Activated CD4-positive, CD25-positive, alpha-beta regulatory T cell (primary cell): ENCODE results near the gene ADARB2.

Source experiments
- DNase-seq, 4 experiments: peaks; one replicate each; lab custom pipeline; 2025; lab: John Stamatoyannopoulos, UW

Gene ADARB2

DNA sequence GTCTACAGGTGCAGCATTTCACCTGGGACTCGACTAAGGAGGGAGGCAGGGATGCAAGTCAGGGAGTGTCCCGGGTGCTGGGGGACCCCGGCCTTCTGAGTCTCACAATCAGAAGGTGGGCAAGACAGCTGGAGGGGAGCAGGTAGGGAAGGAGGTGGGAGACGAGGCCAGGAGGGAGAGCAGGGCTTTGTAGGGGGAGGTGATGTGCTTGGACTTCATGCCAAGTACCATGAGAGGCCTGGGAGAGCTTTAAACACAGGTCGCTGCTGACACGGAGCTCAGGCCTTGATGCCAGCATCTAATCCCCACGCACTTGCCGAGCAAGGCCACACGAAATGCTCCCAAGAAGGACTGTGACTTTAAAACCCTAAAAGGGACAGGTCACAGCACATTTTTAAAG lies 244.7 kb downstream of the ADARB2 start:
- no peak for DNase-seq

DNA sequence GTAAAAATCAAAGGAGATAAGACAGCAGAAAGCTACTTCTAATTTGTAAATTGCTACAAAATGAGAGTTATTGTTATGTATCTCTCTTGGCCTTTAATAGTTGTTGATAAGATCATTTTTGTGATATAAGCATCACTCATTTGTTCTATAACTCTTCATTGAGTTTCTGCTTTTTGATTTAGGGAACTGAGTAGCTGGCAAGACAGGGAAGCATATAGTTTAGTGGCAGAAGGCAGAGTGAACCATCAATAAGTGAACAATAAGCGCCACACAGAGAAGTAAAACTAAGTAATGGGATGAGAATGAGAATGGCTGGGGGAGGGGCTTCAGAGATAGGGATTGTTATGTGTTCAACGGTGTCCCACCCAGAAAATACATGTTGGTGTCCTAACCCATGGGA lies 245.4 kb downstream of the ADARB2 start:
- DNase-seq = no peak

DNA sequence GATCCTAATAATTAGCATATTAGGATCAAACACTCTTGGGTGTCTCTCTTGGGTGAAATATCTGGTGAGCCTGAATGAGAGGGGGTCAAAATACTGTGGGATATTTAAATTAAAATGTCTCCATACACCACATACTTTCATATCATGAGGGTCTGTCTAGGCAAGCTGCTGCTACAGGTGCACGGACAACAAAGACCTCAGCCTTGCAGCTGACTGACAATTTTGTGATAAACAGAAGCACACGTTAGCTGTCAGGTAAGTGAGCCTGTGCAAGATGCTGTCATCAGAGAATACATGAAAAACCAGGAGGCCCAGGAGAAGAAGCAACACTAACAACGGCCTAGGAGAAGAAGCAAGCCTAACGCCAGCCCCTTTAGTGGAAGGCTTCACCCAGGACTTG lies 247.5 kb downstream of the ADARB2 start:
- no peak for DNase-seq

DNA sequence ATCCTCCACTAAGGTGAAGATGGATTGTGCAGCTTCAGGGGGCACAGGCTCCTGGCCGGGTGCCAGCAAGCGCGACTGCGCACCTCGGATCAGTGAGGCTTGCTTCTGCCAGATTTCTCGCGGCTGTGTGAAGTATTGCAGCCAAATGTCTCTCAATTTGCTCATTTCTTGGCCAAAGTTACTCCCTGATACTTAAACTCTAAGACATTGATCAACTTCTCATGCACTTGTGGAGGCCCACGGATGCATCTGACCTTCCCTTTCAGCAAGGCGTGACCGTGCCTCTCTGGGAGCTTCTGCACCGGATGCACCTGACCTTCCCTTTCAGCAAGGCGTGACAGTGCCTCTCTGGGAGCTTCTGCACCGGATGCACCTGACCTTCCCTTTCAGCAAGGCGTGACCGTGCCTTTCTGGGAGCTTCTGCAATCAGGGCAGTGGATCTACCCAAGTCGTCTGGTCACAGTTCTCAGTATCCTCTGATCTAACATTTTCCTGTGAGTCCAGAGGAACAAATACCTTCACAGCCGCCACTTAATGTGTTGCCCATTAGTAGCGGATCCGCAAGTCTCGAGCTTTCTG lies 248.3 kb downstream of the ADARB2 start:
- no peak for DNase-seq

DNA sequence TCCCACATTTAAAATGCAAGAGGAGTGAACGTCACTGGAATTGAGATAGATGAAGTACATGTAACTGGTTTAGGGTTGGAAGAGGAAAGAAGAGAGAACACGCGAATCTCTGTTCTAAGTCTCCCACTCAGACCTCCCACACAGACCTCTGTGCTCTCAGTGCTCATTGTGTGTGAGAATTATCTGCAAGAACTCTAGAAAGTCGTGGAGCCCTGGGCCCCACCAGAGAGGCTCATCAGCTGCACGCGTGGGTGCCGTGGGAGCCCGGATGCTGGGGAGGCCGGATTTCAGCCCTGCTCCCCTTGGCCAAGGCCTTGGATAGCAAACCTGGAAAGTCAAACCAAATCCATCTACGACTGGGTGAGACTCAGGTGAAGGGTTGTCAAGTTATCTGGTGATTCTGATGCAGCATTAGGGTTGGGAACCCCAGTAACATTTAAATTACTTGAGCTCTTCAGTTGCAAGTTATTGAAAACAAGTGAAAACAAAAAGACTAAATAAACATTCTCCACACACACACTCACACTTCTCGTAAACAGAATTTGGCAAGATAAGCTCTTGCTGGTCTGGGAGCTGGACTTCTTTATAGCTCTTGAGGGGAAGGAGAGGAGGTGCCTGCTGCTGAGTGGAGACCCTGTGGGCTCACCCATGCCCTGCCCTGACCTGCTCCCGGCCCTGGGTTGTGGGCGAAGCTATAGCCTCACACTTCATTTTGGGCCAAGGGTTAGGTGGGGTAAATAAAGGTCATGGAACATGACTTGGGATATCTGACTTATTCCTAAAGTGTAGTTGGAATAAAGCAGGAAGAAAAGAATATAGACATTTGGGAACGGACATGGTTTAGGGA lies 250.3 kb downstream of the ADARB2 start:
- DNase-seq = no peak

DNA sequence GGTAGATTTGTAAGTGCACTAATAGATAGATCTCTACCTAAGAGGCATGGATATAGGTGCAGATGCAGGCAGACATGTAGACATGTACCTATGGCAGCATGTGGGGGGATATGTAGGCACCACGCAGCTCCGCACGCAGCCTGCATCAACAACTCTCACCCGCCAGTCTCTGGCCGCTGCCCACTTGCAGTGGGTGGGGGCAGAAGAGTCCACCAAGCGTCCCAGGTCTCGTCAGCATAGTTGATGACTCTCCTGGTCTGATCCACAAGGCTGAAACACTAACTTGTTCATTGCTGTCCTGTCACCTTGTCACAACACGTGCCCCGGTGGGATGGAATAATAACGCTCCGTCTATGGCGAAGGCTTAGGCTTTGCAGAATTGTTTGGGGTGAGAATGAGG lies 252.0 kb downstream of the ADARB2 start:
- no peak for DNase-seq

DNA sequence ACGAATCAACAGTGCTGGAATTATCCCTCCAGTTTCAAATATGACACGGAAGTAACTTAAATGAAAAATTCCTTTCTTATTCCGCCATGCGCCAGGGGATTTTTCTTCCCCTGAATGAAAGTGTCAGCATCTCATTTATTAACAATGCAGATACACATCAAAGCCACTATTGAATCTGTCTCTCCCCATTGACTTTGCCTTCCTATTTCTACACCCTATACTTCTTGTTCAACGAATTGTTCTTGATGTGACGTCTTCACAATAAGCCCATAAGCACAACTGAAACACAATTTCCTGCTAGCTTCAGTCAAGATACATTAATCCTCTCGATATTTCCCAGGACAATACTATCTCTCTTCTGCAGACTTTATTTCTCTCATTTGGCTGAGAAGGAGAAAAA lies 253.5 kb downstream of the ADARB2 start:
- DNase-seq = no peak

DNA sequence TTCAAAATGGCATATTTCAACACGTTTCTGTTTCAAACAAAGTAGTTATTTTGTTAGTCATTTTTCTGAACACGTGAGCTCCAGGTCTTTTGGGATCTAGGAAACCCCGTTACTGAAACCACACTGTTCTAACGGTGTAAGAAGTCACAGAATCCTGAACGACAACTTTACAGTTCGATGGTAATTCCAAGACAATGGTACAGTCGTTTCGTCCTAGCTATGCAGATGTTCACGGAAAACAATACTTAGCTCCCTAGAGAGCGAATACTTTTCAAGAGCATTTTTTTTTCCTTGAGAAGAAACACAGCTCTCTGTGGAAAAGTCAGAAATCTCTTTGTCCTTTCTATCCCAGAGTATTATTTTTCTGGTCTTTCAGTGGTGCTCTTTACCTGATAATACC lies 254.1 kb downstream of the ADARB2 start:
- DNase-seq = no peak

DNA sequence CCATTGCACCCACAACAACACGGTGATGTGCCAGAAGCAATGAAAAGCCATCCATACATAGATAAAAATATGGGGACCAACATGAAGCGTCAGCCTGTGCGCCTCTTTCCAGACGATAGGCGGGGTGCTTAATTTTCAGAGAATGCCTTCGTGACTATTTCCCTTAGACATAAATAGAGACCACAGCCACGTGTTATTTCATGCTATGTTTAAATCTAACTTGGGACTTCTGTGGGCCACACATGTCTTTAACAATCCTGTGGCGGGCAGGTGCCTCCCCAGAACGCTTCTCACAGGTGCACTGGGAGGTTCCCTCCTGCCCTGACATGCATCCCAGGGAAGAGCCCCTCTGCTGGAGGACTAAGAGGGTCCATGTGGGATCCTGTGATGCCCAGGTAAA lies 259.7 kb downstream of the ADARB2 start:
- DNase-seq = no peak

DNA sequence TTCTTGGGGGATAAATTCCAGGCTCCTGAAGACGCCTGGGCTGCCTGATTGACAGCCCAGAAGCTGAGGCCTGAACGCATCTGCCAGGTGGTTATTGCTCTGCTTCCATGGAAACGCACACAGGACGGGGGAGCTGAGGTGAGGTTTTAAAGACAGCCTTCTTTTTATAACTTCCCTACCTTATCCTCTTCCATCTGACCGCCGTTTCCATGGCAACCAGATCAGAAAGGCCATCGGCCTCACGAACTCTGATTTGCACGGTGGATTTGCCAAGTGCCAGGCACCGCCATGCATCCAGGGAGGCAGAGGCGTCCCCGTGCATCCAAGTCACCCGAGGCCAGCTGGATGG lies 260.9 kb downstream of the ADARB2 start:
- no peak for DNase-seq

DNA sequence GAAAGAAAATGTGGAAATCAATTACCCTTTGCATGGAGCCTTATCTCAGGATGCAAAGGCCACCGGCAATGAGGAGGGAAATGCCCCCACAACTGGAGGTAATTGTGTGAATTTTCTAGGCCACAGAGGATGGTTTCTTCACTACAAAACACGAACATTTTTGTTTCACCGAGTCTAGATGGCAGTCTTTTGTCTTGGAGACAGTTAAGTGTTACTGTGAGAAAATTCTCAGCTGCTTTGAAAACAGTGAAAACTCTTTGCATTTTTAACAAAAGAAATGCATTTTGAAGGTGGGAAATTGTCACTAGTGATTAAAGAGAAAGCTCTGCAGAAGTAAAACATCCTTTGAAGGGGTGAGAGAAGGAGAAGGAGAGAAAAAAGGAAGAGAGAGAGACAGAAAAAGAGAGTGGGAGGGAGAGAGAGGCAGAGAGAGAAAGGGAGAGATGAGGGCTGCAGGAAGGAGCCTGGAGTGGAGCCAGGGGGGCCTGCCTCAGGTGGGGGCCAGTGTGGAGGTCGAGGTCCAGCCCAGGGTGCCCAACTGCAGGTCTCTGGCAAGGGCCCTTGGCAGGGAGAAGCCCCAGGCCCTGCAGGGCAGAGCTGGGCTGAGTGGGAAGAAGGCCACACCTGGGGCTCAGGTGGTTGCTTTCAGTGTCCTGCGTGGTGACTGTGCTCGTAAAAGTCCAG lies 261.4 kb downstream of the ADARB2 start:
- no peak for DNase-seq

DNA sequence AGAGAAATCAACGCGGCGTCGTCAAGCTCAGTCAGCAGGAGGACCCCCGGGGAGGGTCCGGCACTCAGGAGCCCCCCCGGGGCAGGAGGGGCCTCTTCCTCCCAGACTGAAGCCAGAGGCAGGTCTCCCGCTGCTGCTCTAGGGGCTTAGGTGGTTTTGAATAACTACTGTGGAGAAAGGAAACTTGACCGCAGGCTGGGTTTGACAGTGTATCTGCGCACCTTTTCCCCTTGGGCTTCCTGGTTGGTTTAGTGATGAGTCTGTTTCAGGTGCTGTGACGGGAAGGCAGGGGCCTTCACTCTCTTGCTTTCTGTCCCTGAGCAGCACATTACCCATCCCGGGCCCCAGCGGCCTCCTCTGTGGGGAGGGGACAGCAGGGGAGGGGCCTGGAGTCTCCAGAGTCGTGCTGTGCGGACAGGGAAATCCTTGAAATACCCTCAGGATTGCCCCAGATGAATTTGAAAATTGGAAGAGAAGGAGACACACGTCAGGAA lies 262.2 kb downstream of the ADARB2 start:
- DNase-seq = no peak

DNA sequence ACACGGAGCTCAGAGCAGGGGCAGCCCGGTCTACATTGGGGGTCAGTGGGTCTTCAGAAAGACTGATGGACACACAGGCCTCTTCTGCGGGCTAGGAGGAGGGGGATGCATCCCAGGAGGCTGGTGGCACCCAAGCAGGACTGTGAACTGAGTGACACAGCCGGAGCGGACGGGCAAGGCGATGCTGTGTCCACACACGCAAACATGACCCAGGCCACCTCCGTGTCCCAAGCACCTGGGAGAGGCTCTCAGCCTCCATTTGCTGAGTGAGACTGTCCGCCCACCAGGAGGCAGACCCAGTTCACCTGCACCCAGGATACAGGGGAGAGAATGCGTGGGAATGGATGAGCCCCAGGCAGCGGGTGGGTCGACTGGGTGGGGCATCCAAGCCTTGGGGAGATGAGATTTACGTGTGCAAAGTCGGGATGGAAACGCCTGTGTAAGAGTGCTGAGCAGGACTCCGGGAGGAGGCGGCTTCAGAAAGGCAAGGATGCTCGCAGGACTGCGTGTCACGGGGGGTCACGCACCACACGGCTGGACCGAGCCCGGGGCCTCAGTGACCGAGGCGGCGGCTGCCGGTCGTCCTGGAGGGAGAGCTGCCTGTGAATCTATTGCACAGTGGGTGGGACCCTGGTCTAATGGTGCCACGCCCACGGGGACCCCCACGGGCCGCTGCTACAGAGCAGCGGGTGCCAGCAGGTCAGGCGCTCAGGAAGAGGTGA lies 262.8 kb downstream of the ADARB2 start:
- no peak for DNase-seq

DNA sequence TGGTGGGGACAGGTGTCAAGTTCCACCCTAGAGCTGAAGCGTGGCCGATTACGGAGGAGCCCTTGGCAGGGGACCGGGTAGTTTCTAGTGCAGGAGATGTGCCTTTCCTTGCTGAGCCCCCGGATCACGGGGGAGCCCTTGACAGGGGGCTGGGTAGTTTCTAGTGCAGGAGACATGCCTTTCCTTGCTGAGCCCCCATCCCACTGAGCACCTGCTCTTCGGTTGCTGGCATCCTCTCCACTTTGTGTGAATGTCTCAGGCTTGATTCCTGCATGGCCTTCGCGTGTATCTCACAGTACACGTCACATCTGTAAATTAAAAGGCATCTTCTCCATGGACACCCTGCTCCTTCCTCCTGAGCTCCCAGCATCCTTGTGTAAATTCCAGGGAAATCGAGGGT lies 263.5 kb downstream of the ADARB2 start:
- no peak for DNase-seq

DNA sequence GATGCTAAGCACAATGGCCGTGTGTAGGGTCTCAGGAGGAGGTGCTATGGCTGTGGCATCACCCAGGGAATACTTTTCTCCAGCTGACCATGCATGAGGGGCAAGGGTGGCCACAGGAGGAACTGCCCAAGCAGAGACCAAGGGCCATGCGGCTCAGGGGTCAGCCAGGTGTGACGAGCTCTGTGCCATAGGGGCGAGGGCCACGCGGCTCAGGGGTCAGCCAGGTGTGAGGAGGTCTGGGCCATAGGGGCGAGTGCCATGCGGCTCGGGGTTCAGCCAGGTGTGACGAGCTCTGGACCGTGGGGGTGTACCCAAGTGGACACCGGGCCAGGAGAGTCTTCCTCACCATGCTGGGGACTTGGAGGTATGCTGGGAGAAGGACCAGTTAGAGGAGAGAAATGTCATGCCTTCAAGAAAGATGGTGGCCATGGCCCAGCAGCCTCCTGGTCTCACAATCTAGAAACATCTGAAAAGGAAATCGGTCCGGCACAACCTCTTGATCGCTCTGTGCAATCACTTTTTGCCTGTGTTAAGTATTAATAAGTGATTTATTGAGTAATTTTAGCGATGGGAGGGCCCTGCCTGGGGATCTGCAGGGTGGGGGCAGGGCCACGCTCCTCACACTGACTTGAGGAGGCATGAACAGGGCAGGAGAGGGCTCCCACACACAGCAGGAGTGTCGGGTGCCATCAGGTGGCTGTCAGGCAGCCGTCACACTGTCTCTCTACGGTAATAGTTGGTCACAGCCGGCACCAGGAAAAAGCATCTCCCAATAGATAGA lies 265.0 kb downstream of the ADARB2 start:
- no peak for DNase-seq

DNA sequence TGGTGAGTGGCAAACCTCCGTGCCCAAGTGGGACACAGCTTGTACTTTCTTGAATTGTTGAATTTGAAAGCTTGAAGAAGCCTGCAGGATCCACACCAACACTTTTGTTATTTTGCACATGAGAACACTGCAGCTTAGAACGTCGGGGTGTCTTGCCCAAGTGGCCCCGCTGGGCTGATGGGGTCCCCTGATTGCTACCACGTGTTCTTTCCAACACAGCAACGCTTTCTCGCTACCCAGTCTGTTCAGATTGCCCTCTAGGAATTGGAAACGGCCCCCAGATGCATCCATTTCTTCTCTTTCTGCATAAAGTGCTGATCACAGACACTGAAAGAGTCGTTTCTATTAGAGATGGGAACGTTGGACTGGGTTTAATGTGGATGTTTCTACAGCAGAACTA lies 268.5 kb downstream of the ADARB2 start:
- DNase-seq = no peak

DNA sequence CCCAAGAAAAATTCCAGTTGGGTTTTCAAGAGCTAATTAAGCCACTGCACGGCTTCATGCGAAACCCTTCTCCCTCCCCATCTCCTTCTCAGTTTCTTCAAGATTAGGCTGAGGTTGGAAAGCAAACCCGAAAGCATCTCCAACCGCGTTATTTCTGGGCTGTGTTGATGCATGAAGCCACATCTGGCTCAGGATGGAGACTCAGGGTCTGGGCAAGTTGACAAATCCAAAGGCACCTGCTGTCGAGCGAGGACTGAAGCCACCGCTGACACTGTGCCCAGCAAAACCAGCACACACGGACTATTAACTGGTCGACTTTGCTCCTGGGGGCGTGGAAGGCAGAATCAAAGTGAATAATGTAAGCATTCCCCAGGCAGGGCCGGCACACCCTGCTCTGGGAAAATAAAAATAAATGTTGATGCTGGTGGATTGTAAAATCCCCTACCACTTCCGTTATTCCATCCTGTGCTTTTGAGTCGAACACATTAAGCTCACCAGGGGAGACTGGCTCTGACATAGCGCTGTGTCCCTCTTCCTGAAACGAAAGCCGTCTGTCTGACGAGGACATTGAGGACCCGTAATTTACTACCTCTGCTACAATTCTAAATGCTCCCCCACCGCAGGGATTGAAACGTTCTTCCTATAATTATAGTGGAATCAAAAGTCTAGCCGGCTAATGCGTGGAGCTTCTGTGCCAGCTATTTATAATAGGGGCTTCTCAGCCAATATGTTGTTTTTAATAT lies 269.8 kb downstream of the ADARB2 start:
- DNase-seq = no peak

DNA sequence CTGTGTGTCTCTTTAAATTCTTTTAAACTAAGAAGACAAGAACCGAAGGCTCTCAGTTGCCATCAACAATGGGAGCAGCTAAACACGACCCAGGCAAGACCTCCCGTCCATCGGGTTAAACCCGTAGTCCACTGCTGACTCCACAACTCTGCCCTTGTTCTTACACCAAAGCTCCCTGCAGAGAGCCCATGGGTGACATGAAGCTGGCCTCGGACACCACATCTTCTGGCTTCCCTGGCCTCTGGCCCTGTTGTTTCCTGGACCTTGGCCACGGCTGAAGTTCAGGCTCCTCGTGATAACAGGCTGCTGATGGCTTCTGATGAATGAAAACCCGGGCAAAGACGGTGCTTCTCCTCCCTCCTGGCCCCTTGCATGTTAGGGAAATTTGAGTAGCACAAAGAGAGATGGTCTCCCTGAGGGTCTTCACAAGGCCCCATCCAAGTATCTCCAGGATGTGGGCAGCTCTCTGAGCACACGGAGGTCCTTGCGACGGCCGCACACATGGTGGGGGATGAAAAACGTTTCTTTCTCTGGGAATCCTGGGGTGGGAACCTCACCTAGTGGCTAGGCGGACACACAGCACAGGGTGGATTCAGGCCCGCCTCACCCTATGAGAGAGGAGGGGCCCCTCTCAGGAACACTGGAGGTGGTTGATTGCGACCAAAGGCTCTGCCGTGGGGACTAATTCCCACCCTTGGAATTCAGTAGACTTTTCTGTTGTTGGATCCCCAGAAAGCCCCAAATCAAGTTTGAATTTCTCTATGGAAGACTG lies 271.1 kb downstream of the ADARB2 start:
- DNase-seq = no peak

DNA sequence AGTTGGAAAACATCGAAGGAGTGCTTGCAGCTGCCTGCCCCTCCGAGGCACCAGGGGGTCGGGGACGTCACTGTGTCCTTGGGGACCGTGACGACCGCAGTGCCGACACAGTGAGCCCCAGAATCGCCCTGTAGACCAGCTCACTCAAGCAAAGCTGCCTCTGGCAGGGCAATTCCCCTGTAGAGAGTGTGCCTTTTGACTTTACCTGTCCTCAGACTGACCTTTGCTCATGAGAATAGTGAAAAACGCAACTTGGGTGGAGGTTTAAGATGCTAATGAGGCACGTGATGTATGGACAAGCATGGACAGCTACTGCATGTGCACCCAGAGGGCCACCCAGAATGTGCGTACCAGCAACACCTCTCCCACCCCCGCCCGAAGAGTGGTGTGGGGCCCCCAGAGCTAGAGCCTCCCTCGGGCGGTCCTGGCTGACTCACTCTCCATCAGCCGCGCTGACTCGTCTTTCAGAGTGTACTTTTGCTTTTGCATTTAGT lies 271.9 kb downstream of the ADARB2 start:
- no peak for DNase-seq

DNA sequence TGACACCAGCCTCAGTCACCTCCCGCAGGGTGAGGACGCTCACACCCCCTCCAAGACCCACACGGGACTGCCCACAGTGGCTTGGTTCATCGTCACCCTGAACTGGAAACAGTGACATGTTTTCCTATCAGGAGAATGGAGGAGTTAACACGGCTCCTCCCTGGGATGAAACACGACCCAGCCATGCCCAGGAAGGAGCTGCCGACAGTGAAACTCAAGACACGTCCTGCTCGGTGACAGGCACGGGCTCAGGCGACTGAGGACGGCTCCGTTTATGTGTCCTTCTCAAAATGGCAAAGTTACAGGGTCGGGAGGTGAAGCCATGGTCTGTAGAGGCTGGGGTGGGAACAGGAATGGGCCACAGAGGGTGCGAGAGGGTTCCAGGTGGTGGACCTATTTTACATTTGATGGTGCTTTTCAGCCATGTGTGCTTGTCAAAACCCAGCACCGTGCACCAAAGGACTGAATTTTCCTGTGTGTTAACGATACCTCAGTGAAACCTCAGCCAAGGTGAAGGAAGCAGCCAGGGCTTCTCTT lies 272.4 kb downstream of the ADARB2 start:
- DNase-seq = no peak
